ENCODE measurements around the gene SHISA9.

Gene SHISA9

GRCh38 chr16:13014476-13014875 lies 113.1 kb downstream of the SHISA9 start:
- H3K27ac Mint-ChIP-seq (ENCODE audit: low read depth), result no peak overlapping the region
- H3K4me3 Mint-ChIP-seq, result no peak overlapping the region
- ATAC-seq (replicated peaks; ENCODE audit: extremely low read depth, poor library complexity, severe bottlenecking) (no peak), DNase-seq (ENCODE audit: low spot score in 2 of 2) (no peak)
- no peaks in the 10 kb centered on the region for H3K4me1 Mint-ChIP-seq
- no peaks in the 10 kb centered on the region for H3K9me3 Mint-ChIP-seq
- H3K36me3 Mint-ChIP-seq (ENCODE audit: insufficient read depth), result peaks cover 2% of the 10 kb centered on the region
- H3K27me3 Mint-ChIP-seq, result no peaks in the 10 kb centered on the region

- Mint-ChIP-seq H3K9me3 (peaks cover 6% of the 10 kb centered on the region), H3K27me3 (no peaks in the 10 kb centered on the region), H3K4me3 (no peak overlapping the region), H3K4me1 (no peaks in the 10 kb centered on the region), H3K27ac (ENCODE audit: low read depth) (no peak overlapping the region), H3K36me3 (ENCODE audit: insufficient read depth) (peaks cover 2% of the 10 kb centered on the region)
- ATAC-seq (replicated peaks; ENCODE audit: extremely low read depth, poor library complexity, severe bottlenecking) (no peak), DNase-seq (ENCODE audit: low spot score in 2 of 2) (no peak)
Measured at GRCh38 chr16:13018026-13018425, 116.6 kb downstream of the SHISA9 start.

GRCh38 chr16:13021996-13022395 lies 120.6 kb downstream of the SHISA9 start:
- Mint-ChIP-seq H3K27me3 (no peaks in the 10 kb centered on the region), H3K4me3 (no peak overlapping the region), H3K9me3 (peaks cover 11% of the 10 kb centered on the region), H3K4me1 (no peaks in the 10 kb centered on the region), H3K36me3 (ENCODE audit: insufficient read depth) (no peaks in the 10 kb centered on the region), H3K27ac (ENCODE audit: low read depth) (no peak overlapping the region)
- DNase-seq (ENCODE audit: low spot score in 2 of 2) (no peak), ATAC-seq (replicated peaks; ENCODE audit: extremely low read depth, poor library complexity, severe bottlenecking) (no peak)

GRCh38 chr16:13029786-13030185 lies 128.4 kb downstream of the SHISA9 start:
- ATAC-seq (replicated peaks; ENCODE audit: extremely low read depth, poor library complexity, severe bottlenecking) (no peak), DNase-seq (ENCODE audit: low spot score in 2 of 2) (no peak)
- H3K4me3 Mint-ChIP-seq, result no peak overlapping the region
- no peak overlapping the region for H3K27ac Mint-ChIP-seq (ENCODE audit: low read depth)
- H3K4me1 Mint-ChIP-seq, result no peaks in the 10 kb centered on the region
- H3K27me3 Mint-ChIP-seq, result no peaks in the 10 kb centered on the region
- no peaks in the 10 kb centered on the region for H3K36me3 Mint-ChIP-seq (ENCODE audit: insufficient read depth)
- H3K9me3 Mint-ChIP-seq, result peaks cover 10% of the 10 kb centered on the region

GRCh38 chr16:13030769-13031168 lies 129.4 kb downstream of the SHISA9 start:
- Mint-ChIP-seq H3K36me3 (ENCODE audit: insufficient read depth) (peaks cover 2% of the 10 kb centered on the region), H3K27ac (ENCODE audit: low read depth) (no peak overlapping the region)
- no peak for ATAC-seq (replicated peaks; ENCODE audit: extremely low read depth, poor library complexity, severe bottlenecking)

DNA sequence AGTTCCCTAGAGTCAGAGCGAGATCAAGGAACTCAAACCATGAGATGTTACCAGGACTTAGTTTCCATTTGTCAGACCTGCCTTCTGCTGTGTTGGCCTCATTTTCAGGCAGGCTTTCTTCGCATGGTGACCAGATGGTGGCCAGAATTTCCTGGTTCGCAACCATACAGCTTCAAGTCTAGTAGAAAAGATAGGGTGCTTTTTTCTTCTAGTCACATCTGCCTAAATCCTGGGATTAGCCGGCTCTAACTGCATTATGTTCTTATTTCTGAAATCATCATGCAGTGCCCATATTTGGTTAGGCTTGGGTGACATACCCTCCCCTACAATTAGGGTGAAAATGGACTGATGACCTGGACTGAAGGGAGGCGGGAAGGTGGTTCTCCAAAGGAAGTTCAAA lies 131.5 kb downstream of the SHISA9 start:
- DNase-seq (ENCODE audit: low spot score in 2 of 2) (no peak), ATAC-seq (replicated peaks; ENCODE audit: extremely low read depth, poor library complexity, severe bottlenecking) (no peak)
- H3K4me1 Mint-ChIP-seq, result no peaks in the 10 kb centered on the region
- peaks cover 5% of the 10 kb centered on the region for H3K9me3 Mint-ChIP-seq
- H3K36me3 Mint-ChIP-seq (ENCODE audit: insufficient read depth), result peaks cover 2% of the 10 kb centered on the region
- H3K27ac Mint-ChIP-seq (ENCODE audit: low read depth), result no peak overlapping the region
- no peak overlapping the region for H3K4me3 Mint-ChIP-seq
- H3K27me3 Mint-ChIP-seq, result no peaks in the 10 kb centered on the region

More at GRCh38 chr16:13030769-13031168, 129.4 kb downstream of the SHISA9 start:
- Mint-ChIP-seq H3K27me3 (no peaks in the 10 kb centered on the region), H3K9me3 (peaks cover 10% of the 10 kb centered on the region), H3K4me1 (no peaks in the 10 kb centered on the region), H3K4me3 (no peak overlapping the region)
- no peak for DNase-seq (ENCODE audit: low spot score in 2 of 2)

DNA sequence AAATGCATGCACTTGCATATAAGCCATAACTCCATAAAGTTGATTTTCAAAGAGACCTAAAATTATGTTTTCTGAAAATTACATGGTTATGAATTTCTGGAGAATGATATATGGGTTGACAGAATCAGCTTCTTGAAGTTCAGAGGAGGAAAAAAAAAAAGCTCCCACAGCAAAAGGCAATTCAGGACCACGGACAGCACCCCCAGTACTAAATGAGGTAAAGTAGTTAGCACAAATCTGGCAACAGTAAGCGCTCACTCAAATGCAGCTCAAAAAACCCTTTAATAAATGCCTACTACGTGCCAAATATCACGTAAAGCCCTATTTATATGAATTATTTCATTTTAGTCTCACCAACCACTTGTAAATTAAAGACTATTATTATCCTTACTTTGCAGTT lies 135.2 kb downstream of the SHISA9 start:
- ATAC-seq (replicated peaks; ENCODE audit: extremely low read depth, poor library complexity, severe bottlenecking) (no peak), DNase-seq (ENCODE audit: low spot score in 2 of 2) (no peak)
- Mint-ChIP-seq H3K4me1 (no peaks in the 10 kb centered on the region), H3K27ac (ENCODE audit: low read depth) (no peak overlapping the region), H3K36me3 (ENCODE audit: insufficient read depth) (peaks cover 2% of the 10 kb centered on the region), H3K9me3 (peaks cover 13% of the 10 kb centered on the region), H3K4me3 (no peak overlapping the region), H3K27me3 (no peaks in the 10 kb centered on the region)

DNA sequence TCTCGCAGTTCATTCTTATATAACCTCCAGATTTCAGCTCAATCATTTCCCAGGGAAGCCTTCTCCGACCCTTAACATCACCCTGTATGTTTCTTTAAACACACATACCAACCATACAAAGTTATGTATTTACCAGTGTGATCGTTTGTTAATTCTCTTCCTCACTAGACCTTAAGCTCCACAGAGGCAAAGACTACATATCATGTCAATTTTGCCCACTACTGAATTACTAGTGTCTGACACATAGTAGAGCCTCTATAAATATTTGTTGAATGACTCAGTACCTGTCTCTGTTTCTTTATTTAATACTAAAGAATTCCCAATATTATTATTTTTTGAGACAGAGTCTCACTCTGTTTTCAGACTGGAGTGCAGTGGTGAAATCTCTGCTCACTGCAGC lies 137.2 kb downstream of the SHISA9 start:
- H3K36me3 Mint-ChIP-seq (ENCODE audit: insufficient read depth), result peaks cover 2% of the 10 kb centered on the region
- no peaks in the 10 kb centered on the region for H3K27me3 Mint-ChIP-seq
- ATAC-seq (replicated peaks; ENCODE audit: extremely low read depth, poor library complexity, severe bottlenecking), result no peak
- no peak overlapping the region for H3K27ac Mint-ChIP-seq (ENCODE audit: low read depth)
- no peaks in the 10 kb centered on the region for H3K4me1 Mint-ChIP-seq
- H3K4me3 Mint-ChIP-seq, result no peak overlapping the region
- peaks cover 13% of the 10 kb centered on the region for H3K9me3 Mint-ChIP-seq
- DNase-seq (ENCODE audit: low spot score in 2 of 2), result no peak

- Mint-ChIP-seq H3K4me1 (no peaks in the 10 kb centered on the region), H3K27me3 (no peaks in the 10 kb centered on the region), H3K27ac (ENCODE audit: low read depth) (no peak overlapping the region), H3K36me3 (ENCODE audit: insufficient read depth) (peaks cover 2% of the 10 kb centered on the region), H3K9me3 (peaks cover 13% of the 10 kb centered on the region), H3K4me3 (no peak overlapping the region)
- no peak for DNase-seq (ENCODE audit: low spot score in 2 of 2)
- no peak for ATAC-seq (replicated peaks; ENCODE audit: extremely low read depth, poor library complexity, severe bottlenecking)
Measured at GRCh38 chr16:13039526-13039925, 138.1 kb downstream of the SHISA9 start.

DNA sequence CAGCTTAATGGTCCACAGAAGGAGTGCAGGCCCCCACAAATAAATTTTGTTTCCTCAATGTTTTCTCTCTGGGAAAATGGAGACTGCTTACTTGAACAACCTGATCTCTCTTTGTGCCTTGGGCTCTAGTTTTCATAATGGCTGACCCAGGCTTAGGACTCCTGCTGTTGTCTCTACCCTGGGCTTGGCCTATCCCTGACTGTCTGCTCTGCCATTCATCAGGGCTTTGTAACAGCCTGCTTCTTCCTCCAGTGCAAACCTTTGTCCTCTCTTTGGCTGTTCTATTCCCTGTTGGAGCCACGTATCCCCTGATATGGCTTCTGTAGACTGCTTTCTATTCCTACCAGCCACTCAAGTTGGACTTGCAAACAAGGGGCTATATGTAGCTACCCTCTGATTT lies 139.8 kb downstream of the SHISA9 start:
- no peaks in the 10 kb centered on the region for H3K36me3 Mint-ChIP-seq (ENCODE audit: insufficient read depth)
- H3K9me3 Mint-ChIP-seq, result peaks cover 13% of the 10 kb centered on the region
- H3K4me1 Mint-ChIP-seq, result no peaks in the 10 kb centered on the region
- ATAC-seq (replicated peaks; ENCODE audit: extremely low read depth, poor library complexity, severe bottlenecking) (no peak), DNase-seq (ENCODE audit: low spot score in 2 of 2) (no peak)
- no peak overlapping the region for H3K27ac Mint-ChIP-seq (ENCODE audit: low read depth)
- no peaks in the 10 kb centered on the region for H3K27me3 Mint-ChIP-seq
- no peak overlapping the region for H3K4me3 Mint-ChIP-seq

GRCh38 chr16:13041646-13042290 lies 140.4 kb downstream of the SHISA9 start:
- DNase-seq (ENCODE audit: low spot score in 2 of 2) (no peak), ATAC-seq (replicated peaks; ENCODE audit: extremely low read depth, poor library complexity, severe bottlenecking) (no peak)
- Mint-ChIP-seq H3K4me1 (no peaks in the 10 kb centered on the region), H3K27ac (ENCODE audit: low read depth) (no peak overlapping the region), H3K9me3 (peaks cover 13% of the 10 kb centered on the region), H3K4me3 (no peak overlapping the region), H3K36me3 (ENCODE audit: insufficient read depth) (no peaks in the 10 kb centered on the region), H3K27me3 (no peaks in the 10 kb centered on the region)

DNA sequence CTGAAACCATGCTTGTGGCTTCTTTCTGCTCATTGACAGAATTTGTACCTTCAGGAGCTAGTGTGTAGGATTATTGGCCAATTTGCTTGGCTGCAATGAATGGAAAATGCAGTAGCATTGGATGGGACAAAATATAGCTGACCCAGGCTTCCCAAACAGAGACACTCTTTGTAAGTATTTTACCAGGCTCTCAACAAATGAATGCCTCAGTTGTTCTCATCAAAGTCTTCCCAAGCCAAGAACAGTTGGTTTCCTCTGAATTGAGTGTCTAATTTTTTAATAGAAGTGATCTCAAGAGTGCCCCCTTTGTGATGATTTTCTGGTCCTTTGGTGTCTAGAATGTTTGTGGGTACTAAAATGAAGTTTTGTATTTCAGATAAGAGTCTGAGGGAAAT lies 140.9 kb downstream of the SHISA9 start:
- ATAC-seq (replicated peaks; ENCODE audit: extremely low read depth, poor library complexity, severe bottlenecking) (no peak), DNase-seq (ENCODE audit: low spot score in 2 of 2) (no peak)
- peaks cover 13% of the 10 kb centered on the region for H3K9me3 Mint-ChIP-seq
- H3K27ac Mint-ChIP-seq (ENCODE audit: low read depth), result no peak overlapping the region
- H3K36me3 Mint-ChIP-seq (ENCODE audit: insufficient read depth), result no peaks in the 10 kb centered on the region
- H3K4me1 Mint-ChIP-seq, result no peaks in the 10 kb centered on the region
- H3K27me3 Mint-ChIP-seq, result no peaks in the 10 kb centered on the region
- no peak overlapping the region for H3K4me3 Mint-ChIP-seq

DNA sequence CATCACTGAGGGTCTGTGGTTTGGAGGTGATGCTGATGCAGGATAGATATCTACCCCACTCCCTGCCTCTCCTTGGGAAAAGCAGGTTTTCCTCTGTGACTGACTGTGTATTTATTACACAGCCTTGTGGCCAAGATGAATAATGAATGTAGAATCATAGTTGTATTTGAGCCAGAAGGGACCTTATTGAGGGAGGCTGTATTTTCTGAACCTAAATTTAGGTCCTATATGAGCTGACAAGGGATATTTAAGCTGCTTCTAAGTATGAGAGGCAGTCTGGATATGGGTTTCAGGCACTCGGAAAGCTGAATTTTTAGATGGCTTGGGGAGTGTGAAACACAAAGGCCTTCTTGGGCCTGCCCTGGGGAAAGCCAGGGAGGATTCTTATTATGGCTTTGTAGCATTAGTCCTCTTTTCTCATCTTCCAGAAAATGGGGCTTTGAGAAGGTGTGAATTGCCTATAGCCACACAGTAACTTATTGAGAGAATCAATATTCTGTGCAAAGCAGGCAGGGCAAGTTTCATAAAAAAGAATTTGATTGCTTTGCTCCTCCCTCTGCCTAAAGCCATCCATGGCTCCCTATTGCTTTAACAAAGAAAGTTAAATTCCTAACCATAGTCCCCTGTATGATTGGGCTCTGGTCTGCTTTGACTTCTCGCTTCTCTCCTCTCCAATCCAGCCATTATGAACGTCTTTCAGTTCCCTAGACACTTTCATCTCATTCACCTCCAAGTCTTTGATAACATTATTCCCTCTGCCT lies 144.8 kb downstream of the SHISA9 start:
- Mint-ChIP-seq H3K4me1 (no peaks in the 10 kb centered on the region), H3K36me3 (ENCODE audit: insufficient read depth) (no peaks in the 10 kb centered on the region), H3K27me3 (no peaks in the 10 kb centered on the region), H3K27ac (ENCODE audit: low read depth) (no peak overlapping the region), H3K4me3 (no peak overlapping the region), H3K9me3 (no peaks in the 10 kb centered on the region)
- no peak for ATAC-seq (replicated peaks; ENCODE audit: extremely low read depth, poor library complexity, severe bottlenecking)
- DNase-seq (ENCODE audit: low spot score in 2 of 2), result no peak

Data from central memory CD8-positive, alpha-beta T cell (primary cell).